Non-pigmented ciliary epithelial cell (primary cell): ENCODE measurements around the gene SH3GL3.
A peak's percentile ranks its signal among the peaks of the same experiment; 100 is the strongest.

ENCODE experiments used
- DNase-seq: peaks from one replicate; pipeline ENCODE4 v3.0.0-alpha.2; 2010; ENCODE audit warnings: low read depth

The SH3GL3 gene

GRCh38 chr15:83462026-83462425 lies 14.9 kb downstream of the SH3GL3 start:
- DNase-seq = no peak

DNA sequence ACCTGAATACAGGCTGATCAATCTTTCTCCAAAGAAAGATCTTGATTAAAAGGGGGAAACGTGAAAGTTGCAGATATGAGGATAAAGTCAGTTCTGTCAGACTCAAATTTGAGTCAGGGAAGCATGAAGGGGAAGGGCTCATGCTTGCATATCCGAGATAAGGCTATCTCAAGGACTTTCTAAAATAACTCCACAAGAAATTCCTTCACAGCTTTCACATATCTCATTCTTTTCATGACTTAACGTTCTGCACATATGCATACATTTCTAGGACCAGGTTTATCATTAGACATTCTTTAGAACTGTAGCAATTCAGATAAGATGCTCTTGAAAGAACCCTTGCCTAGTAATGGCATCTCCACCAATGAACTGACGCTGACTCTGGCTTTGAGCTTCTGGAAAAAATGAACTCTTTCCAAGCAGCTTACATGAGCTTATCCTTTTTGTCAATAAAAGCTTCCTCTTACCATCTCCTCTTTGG lies 15.9 kb downstream of the SH3GL3 start:
- no peak for DNase-seq

DNA sequence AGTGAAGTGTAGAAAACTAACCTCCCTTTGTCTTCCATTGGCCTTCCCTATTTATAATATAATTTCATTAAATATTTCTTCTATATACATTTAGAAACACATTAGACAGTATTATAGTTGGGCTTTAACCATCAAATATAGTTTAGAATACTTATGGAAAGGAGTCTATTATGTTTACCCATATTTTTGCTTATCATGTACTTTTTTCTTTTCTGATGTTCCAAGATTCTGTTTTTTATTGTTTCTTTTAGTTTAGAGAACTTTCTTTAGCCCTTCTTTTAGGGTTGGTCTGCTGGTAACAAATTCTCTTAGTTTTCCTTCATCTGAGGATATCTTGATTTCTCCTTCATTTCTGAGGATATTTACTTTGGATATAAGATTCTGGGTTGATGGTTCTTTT lies 23.7 kb downstream of the SH3GL3 start:
- DNase-seq = no peak

GRCh38 chr15:83471307-83471866 lies 24.2 kb downstream of the SH3GL3 start:
- DNase-seq = no peak

DNA sequence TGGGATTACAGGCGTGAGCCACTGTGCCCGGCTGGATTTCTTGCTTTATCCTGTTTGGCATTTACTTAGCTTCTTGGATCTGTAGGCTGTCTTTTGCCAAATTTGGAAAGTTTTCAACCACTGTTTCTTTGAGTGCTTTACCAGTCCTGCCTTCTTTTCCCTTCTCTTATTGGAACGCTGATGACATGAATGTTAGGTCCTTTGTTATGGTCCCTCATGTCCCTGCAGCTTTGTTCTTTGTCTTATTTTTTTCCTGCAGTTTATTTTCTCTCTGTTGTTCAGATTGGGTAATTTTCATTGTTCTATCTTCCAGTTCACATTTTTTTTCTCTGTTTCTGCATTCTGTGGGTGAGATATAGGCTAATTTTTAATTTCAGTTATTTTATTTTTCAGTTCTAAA lies 25.0 kb downstream of the SH3GL3 start:
- DNase-seq = no peak

GRCh38 chr15:83472797-83473196 lies 25.7 kb downstream of the SH3GL3 start:
- DNase-seq = no peak

DNA sequence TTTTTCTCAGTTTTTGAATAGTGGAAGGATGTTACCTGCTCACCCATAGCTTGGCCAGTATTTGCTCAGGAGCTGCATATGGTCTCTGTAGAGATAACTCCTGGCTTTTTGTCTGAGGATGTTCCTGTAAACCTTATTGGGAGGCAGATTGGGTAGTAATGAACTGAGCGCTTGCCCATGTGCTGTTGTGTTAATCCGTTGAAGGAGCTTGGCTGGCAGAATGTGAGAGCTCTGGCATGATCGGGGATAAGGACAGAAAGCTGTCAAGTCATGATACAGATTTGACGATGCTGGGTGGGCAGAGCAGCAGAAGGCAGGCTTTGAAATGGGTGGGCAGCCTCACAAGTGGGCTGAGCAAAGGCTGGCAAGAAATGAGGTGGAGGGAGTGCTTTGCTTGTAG lies 27.4 kb downstream of the SH3GL3 start:
- DNase-seq = no peak

DNA sequence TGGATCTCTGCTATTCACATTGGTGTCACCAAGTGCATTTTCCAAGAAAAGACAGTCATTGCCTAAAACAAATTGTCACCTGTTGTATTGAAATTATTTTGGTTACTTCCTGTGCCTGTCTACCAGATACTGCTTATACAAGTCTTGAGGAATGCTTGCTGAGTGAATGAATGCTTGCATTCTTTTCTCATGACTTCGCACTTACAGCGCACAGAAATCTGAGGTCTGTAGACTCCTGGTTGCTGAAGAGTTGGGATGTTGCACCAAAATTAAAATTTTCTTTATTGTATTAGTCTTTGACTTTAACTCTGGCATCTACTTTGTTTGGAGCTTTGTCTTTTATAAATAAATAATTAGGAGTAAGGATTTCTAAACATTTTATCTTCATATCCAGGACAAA lies 28.4 kb downstream of the SH3GL3 start:
- DNase-seq = peak; percentile 22

DNA sequence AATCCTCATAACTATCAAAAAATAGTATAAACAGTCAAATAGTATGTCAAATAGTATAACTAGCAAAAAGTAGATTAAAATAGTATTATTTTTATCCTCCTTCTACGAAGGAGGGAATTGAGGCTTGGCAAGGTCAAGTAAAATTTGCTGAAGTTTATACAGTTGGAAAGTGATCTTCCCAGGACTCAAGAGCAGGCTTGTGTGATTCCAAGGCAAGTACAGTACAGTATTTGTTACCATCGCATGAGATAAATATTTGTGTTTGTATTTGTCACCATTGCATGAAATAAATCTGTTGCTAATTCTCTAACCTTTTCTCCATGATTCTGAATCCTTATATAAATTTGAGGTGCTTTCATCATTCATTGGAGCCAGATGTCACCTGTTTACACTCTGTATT lies 28.9 kb downstream of the SH3GL3 start:
- DNase-seq = no peak

- no peak for DNase-seq
Measured at GRCh38 chr15:83476708-83477107, 29.6 kb downstream of the SH3GL3 start.

- DNase-seq = no peak
Measured at GRCh38 chr15:83477172-83477807, 30.1 kb downstream of the SH3GL3 start.

DNA sequence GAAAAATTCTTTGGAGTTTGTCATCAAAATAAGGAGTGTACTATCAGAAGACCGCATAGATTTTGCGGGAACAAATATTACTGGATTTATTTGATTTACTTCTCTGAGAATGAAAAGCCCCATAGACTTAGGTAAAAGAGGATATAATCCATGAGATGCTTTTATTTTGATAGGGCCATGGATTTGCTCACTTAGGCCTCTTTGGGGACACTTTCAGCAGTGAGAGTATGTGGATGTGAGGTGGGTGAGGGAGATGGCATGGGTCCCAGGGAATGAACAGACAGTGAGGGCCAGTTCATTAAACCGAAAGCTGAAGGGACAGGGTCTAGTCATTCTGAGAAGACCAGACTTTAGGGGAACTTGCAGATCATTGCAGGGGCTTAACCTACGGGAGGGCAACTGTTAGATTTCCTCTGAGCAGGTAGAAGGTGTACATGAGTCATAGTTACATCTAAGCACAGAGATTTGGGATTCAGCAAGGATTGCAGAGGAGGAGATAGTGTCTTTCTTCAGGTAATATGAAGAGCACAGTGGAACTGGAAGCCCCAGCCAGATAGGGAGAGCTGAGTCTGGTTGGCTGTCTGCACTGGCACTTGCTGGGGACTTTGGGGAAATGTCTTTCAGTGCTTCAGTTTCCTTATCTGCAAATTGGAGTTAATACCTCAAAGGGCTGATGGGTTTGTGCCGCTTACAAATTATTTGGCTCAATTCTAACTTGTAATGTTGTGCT lies 30.8 kb downstream of the SH3GL3 start:
- DNase-seq = no peak

DNA sequence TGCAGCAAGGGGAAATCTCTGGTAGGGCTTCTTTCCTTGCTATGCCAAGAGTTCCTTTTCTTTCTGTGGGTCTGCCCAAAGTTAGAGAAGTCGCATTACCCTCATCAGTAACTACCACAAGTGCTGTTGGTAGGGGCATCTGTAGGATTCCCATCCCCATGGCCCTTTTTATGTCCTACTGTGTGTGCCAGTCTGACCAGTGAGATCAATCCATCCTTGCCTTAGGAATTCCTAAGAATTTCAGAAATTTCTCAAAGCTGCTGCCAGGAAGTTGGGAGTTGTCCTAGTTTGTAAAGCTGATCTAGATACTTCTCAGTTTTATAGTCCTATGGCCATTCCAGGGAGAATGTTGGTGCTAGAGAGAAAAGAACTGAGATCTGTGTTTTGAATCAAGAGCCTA lies 36.5 kb downstream of the SH3GL3 start:
- DNase-seq = no peak

- DNase-seq = no peak
Measured at GRCh38 chr15:83484636-83485035, 37.5 kb downstream of the SH3GL3 start.

DNA sequence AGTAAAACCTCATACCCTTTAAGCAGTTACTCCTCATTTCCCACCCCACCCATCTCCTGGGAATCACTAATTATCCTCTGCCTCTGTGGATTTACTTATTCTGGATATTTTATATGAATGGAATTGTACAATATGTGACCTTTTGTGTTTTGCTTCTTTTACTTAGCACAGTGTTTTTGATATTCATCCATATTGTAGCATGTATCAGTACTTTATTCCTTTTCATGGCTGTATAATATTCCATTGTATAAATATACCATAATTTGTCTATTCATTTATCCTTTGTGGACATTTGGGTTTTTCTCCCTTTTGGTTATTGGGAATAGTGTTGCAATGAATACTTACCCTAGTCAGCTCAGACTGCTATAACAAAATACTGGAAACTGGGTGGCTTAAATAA lies 39.2 kb downstream of the SH3GL3 start:
- no peak for DNase-seq

DNA sequence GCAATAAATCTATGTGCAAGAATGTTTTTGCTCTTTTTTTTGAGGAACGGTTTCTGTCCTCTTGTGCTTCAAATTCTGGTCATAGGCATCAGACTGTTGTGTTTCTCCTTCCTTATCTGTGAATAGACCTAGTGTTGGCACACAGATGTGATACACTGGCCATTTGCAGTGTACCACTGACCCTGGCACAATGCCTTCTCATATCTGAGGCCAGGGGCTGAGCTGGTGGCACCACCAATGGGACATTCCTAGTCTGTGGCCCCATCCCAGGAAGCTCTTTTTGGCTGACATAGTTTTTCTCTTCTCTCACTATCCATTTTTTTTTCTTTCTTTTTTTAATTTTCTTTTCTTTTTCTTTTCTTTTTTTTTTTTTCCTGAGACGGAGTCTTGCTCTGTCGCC lies 40.4 kb downstream of the SH3GL3 start:
- DNase-seq = no peak

GRCh38 chr15:83489690-83490089 lies 42.5 kb downstream of the SH3GL3 start:
- no peak for DNase-seq

DNA sequence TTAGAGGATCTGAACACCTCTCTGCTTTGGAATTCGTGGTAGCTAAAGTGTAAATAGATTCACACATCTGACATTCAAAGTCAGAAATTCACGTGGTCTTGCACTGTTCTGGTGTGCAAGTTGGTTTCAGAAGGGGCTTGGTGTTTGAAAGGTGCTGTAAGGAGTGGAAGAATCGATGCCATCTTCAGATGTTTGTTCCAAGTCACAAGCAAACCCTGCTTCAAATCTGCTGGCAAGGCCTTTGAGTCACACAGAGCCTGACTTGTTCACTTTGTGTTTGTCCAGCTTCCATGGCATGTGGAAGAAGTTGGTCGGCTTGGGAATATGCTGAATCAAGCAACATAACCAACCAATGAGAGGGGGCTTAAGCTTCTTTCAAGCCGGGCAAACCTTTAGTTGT lies 44.3 kb downstream of the SH3GL3 start:
- DNase-seq = no peak

DNA sequence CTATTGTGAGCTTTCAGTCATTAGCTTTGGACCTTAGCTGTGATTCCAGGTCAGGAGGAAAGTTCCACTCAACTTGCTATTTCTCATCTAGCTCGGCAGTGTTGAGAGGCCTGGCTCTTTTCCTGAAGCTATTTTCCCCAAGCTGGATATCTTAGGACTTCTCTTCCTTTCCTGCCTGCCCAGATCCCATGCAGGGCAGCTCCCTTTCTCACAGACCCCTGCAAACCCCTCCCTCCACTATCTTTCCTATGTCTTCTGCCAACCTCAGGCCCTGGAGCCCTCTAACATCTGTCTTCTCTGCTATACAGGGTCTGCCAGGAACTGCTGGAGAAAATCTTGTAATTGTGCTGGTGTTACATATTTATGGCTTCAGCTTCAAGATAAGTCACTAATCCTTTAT lies 49.6 kb downstream of the SH3GL3 start:
- DNase-seq = no peak

GRCh38 chr15:83498374-83498773 lies 51.2 kb downstream of the SH3GL3 start:
- DNase-seq = no peak

DNA sequence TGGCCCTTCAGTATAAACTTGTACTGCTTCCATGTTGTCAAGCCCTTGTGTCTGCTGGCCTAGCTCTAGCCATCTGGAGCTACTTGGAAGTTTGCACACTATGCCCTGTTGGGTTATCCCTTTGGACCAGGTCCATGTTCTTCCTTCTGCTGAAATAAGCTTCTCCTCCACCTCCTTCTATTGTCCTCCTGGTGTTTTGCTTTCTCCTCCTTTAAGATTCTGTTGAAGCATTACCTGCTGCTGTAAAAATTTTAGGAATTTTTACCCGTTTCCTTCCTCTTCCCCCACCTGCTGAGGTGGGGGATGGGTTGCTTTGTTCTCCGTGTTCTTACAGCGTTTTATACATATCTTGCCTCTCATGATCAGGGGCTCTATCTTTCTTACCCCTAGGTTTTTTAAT lies 51.7 kb downstream of the SH3GL3 start:
- no peak for DNase-seq

GRCh38 chr15:83499476-83499875 lies 52.3 kb downstream of the SH3GL3 start:
- no peak for DNase-seq

DNA sequence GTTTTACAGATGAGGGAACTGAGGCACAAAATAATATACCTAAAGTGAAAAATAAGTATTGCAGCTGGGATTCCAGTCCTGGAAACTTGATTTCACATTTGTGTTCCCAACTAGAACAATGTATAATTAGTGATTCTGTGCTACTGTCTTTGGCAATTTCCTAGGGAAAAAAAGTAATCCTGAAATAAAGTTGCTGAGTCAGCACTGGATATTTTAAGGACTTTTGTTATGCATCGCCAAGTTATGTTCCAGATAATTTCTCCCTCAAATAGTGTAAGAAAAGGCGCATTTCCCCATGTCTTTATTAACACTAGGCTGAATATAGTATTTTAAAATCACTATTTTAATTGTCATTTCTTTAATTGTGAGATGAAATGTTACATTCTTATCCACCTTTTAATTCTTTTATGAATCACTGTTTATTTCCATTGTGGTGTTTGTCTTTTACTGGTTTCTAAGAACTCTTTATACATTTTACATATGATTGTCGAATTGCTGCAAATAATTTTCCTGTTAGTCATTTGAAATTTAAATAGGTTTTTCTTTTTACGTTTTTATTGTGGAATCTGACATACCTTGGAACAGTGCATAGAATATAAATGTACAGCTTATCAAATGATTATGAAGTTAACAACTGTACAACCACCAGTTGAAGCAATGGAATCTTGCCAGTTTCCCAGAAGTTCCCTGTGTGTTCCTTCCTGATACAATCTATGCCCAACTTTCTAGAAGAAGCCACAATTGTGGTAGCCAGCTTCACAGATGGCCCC lies 56.6 kb downstream of the SH3GL3 start:
- DNase-seq = no peak
